B cell (primary cell): ENCODE measurements around the gene NYAP2. TPM values are rescaled to one million over a fixed set of nuclear protein-coding genes. Genes with fewer than 3 reads are reported as not detected.

Experiments
- ATAC-seq: fragments of 200-7000 bp; cut with Tn5 transposase; one replicate; pipeline ENCODE4 v1.10.0; 2021; ENCODE audit warnings: low read depth, mild to moderate bottlenecking, moderate number of reproducible peaks, moderate library complexity
- CTCF ChIA-PET: fragments of 350-600 bp; sonication (Branson Sonifier 250); formaldehyde crosslinking; loops from one replicate; lab custom pipeline; 2021; ENCODE audit warnings: antibody characterized with exemption, inconsistent platforms; lab: Charles Lee
- POLR2A ChIA-PET: fragments of 350-600 bp; sonication (Branson Sonifier 250); formaldehyde crosslinking; loops from one replicate; lab custom pipeline; 2021; ENCODE audit warnings: antibody characterized with exemption; lab: Charles Lee
- DNase-seq: peaks from one replicate; pipeline ENCODE4 v3.0.0; 2013
- H2AFZ ChIP-seq: 2 replicates; pipeline ENCODE4 v1.6.1; 2012; ENCODE audit warnings: mild to moderate bottlenecking, low read depth, low read length; ENCODE audit not compliant: insufficient read depth, poor library complexity, severe bottlenecking
- H3K27ac ChIP-seq, 2 donors: 1 replicate in 1 of 2; 2 replicates in 1 of 2; pipeline ENCODE4 v1.5.1; 2012 to 2013; ENCODE audit warnings: low read length in 2 of 2, mild to moderate bottlenecking in 2 of 2, moderate library complexity in 1 of 2
- H3K27me3 ChIP-seq, 4 experiments: fragments of 200-600 bp in 1 of 4; sonication (generic) in 1 of 4; replicated peaks in 1 of 4; 1 replicate in 2 of 4; 2 replicates in 2 of 4; pipeline versions ENCODE4 v1.6.1 to v1.7.0; 2013 to 2016; ENCODE audit warnings: low read length in 3 of 4, mild to moderate bottlenecking in 2 of 4, mixed read lengths in 1 of 4, moderate library complexity in 1 of 4; ENCODE audit not compliant: insufficient read depth in 4 of 4, control insufficient read depth in 3 of 4; ENCODE audit errors: control extremely low read depth in 1 of 4
- H3K36me3 ChIP-seq, 2 experiments: replicated peaks in 1 of 2; 1 replicate in 1 of 2; 2 replicates in 1 of 2; pipeline versions ENCODE4 v1.6.1 to v1.7.1; 2013; ENCODE audit warnings: low read length in 1 of 2; ENCODE audit not compliant: insufficient read depth in 2 of 2, control insufficient read depth in 1 of 2; ENCODE audit errors: control extremely low read depth in 1 of 2, extremely low read depth in 1 of 2
- H3K4me1 ChIP-seq, 2 donors: fragments of 200-600 bp in 1 of 2; sonication (generic) in 1 of 2; 1 replicate in 1 of 2; 2 replicates in 1 of 2; pipeline versions ENCODE4 v1.5.1 to v1.6.1; 2013 to 2017; ENCODE audit warnings: low read length in 2 of 2; ENCODE audit not compliant: control insufficient read depth in 2 of 2, insufficient read depth in 2 of 2
- H3K4me2 ChIP-seq: replicated peaks from 2 replicates; pipeline ENCODE3; 2012; ENCODE audit warnings: mild to moderate bottlenecking, low read depth, low read length; ENCODE audit not compliant: poor library complexity, severe bottlenecking
- H3K4me3 ChIP-seq, 5 experiments: fragments of 200-600 bp in 1 of 5; sonication (generic) in 1 of 5; 1 replicate in 3 of 5; 2 replicates in 2 of 5; pipeline versions ENCODE4 v1.5.1 to v1.7.0; 2011 to 2016; ENCODE audit warnings: low read length in 4 of 5, mild to moderate bottlenecking in 4 of 5, low read depth in 2 of 5, control low read depth in 1 of 5, moderate library complexity in 1 of 5; ENCODE audit not compliant: insufficient read depth in 1 of 5; ENCODE audit errors: control extremely low read depth in 1 of 5, extremely low read depth in 1 of 5
- H3K79me2 ChIP-seq: fragments of 200-600 bp; sonication (generic); one replicate; pipeline ENCODE4 v1.6.0; 2016; ENCODE audit warnings: low read length; ENCODE audit not compliant: control insufficient read depth, insufficient read depth
- H3K9ac ChIP-seq: fragments of 200-600 bp; sonication (generic); 2 replicates; pipeline ENCODE4 v1.6.1; 2017; ENCODE audit warnings: mild to moderate bottlenecking, low read length, moderate library complexity
- H3K9me3 ChIP-seq, 3 donors: one replicate each; pipeline versions ENCODE4 v1.6.1 to v1.7.1; 2013; ENCODE audit warnings: low read length in 2 of 3; ENCODE audit not compliant: control insufficient read depth in 2 of 3, insufficient read depth in 1 of 3; ENCODE audit errors: control extremely low read depth in 1 of 3
- H4K20me1 ChIP-seq: 2 replicates; pipeline ENCODE4 v1.6.0; 2012; ENCODE audit warnings: mild to moderate bottlenecking, low read length; ENCODE audit not compliant: insufficient read depth, control insufficient read depth, poor library complexity, severe bottlenecking
- H3K27ac Mint-ChIP-seq: one replicate; pipeline ENCODE4 v1.8.0; 2021; ENCODE audit warnings: mixed read lengths
- H3K27me3 Mint-ChIP-seq: one replicate; pipeline ENCODE4 v1.8.0; 2021; ENCODE audit warnings: mixed read lengths
- H3K4me1 Mint-ChIP-seq: one replicate; pipeline ENCODE4 v1.8.0; 2021; ENCODE audit warnings: mixed read lengths
- H3K4me3 Mint-ChIP-seq: one replicate; pipeline ENCODE4 v1.8.0; 2021; ENCODE audit warnings: mixed read lengths
- H3K9me3 Mint-ChIP-seq: one replicate; pipeline ENCODE4 v1.8.0; 2022; ENCODE audit warnings: mixed read lengths; ENCODE audit not compliant: insufficient read depth
- CTCF ChIP-seq: fragments of 200-600 bp; IDR thresholded peaks from one replicate; pipeline ENCODE4 v1.8.0; 2022; ENCODE audit warnings: antibody characterized with exemption, mild to moderate bottlenecking
- EZH2 ChIP-seq: IDR thresholded peaks from 2 replicates; pipeline ENCODE4 v1.6.1; 2012; ENCODE audit warnings: borderline replicate concordance, low read depth, mild to moderate bottlenecking, moderate library complexity, low read length; ENCODE audit not compliant: insufficient read depth, poor library complexity, severe bottlenecking
- WGBS: methylation state at CpG from one replicate; pipeline ENCODE4 v1.1.5; 2013; ENCODE audit warnings: missing lambda C conversion rate; ENCODE audit not compliant: insufficient coverage; 5-methylcytosine and 5-hydroxymethylcytosine counted together
- intact Hi-C: fragments of 100-400 bp; cut with micrococcal nuclease; formaldehyde crosslinking; loops from one replicate; pipeline ENCODE4 v1.10.0; 2022
- polyA plus RNA-seq: library from polyadenylated mRNA; depleted of rRNA; stranded (reverse); fragments of >200 nt; gene quantifications from 2 replicates; pipeline ENCODE4 v1.2.3, GENCODE V29; 2012
- total RNA-seq, 2 donors: library from RNA; stranded (reverse); fragments of 120-200 nt in 1 of 2; gene quantifications; 1 replicate in 1 of 2; 2 replicates in 1 of 2; pipeline versions ENCODE4 v1.2.3 to v1.2.4, GENCODE V29; 2013 to 2022

Gene NYAP2
- total and polyA plus RNA-seq, 2 donors (not counting 1 experiment from before 2014, with no cell fraction given), result 0.12 to 0.17 TPM

GRCh38 chr2:225466891-225467604 lies 67.5 kb downstream of the NYAP2 start:
- Mint-ChIP-seq H3K27me3 (no peaks in the 10 kb centered on the region), H3K27ac (no peak overlapping the region), H3K4me3 (no peak overlapping the region), H3K4me1 (peaks cover 9% of the 10 kb centered on the region), H3K9me3 (no peaks in the 10 kb centered on the region)
- Histone ChIP-seq H3K36me3 (no peaks in the 10 kb centered on the region), H3K79me2 (no peaks in the 10 kb centered on the region), H3K9me3 (no peaks in the 10 kb centered on the region), H3K4me1 (peaks cover 4 to 10% of the 10 kb centered on the region in 2 donors), H3K4me3 (no peak overlapping the region), H4K20me1 (no peaks in the 10 kb centered on the region), H2AFZ (no peak overlapping the region), H3K27me3 (no peaks in the 10 kb centered on the region), H3K9ac (no peak overlapping the region), H3K4me2 (no peak overlapping the region), H3K27ac (no peak overlapping the region)
- DNase-seq (no peak), ATAC-seq (no peak)
- 64% methylated on average over 6 of the region's 9 CpGs for WGBS
- intact Hi-C loops, result no loop called here
- CTCF ChIA-PET, result no interaction called here
- POLR2A ChIA-PET, result no interaction called here
- no peak for TF ChIP-seq EZH2
- no peak for TF ChIP-seq CTCF

GRCh38 chr2:225468131-225468530 lies 68.6 kb downstream of the NYAP2 start:
- peaks cover 4 to 10% of the 10 kb centered on the region in 2 donors for H3K4me1 ChIP-seq
- no peak overlapping the region for H2AFZ ChIP-seq
- H3K27me3 ChIP-seq, result no peaks in the 10 kb centered on the region
- no peaks in the 10 kb centered on the region for H3K79me2 ChIP-seq
- Mint-ChIP-seq H3K9me3 (no peaks in the 10 kb centered on the region), H3K4me3 (no peak overlapping the region), H3K27ac (no peak overlapping the region), H3K4me1 (peaks cover 9% of the 10 kb centered on the region), H3K27me3 (no peaks in the 10 kb centered on the region)
- no peak overlapping the region for H3K27ac ChIP-seq
- ChIA-PET CTCF (no interaction called here), POLR2A (no interaction called here)
- no peak overlapping the region for H3K9ac ChIP-seq
- TF ChIP-seq EZH2 (no peak), CTCF (no peak)
- no CpG with 5 or more reads among the region's 2 CpGs for WGBS
- ATAC-seq (no peak), DNase-seq (no peak)
- intact Hi-C loops, result no loop called here
- no peaks in the 10 kb centered on the region for H3K9me3 ChIP-seq
- H3K36me3 ChIP-seq, result no peaks in the 10 kb centered on the region
- no peak overlapping the region for H3K4me2 ChIP-seq
- no peaks in the 10 kb centered on the region for H4K20me1 ChIP-seq
- H3K4me3 ChIP-seq, result no peak overlapping the region
